IMR-90 (cell line): ENCODE measurements around the gene ST3GAL3. TPM values are rescaled to one million over a fixed set of nuclear protein-coding genes. Genes with fewer than 3 reads are reported as not detected.

ENCODE experiments used
- ATAC-seq: fragments of 200-7000 bp; cut with Tn5 transposase; 2 replicates; pipeline ENCODE4 v1.9.1; 2020; ENCODE audit warnings: low read depth, mild to moderate bottlenecking, moderate library complexity
- BruUV-seq: library from RNA; stranded (reverse); fragments of 400-500 nt; replicated peaks from 2 replicates; lab custom pipeline; 2021; lab: Mats Ljungman, UMichigan
- CTCF ChIA-PET: fragments of 300-600 bp; formaldehyde crosslinking; extraction: SDS; loops from one replicate; lab custom pipeline; 2021; ENCODE audit warnings: antibody characterized with exemption; lab: Yijun Ruan, JAX
- POLR2A ChIA-PET: fragments of 300-600 bp; sonication (Branson Sonifier 250); formaldehyde crosslinking; loops from one replicate; lab custom pipeline; 2022; ENCODE audit warnings: antibody characterized with exemption; ENCODE audit not compliant: unreplicated experiment; lab: Charles Lee
- DNase-seq: peaks from one replicate; pipeline ENCODE4 v3.0.0; 2013
- H2AFZ ChIP-seq: replicated peaks from 2 replicates; pipeline ENCODE3; 2013; ENCODE audit warnings: low read length, mild to moderate bottlenecking; ENCODE audit not compliant: poor library complexity
- H2AK5ac ChIP-seq: 2 replicates; pipeline ENCODE4 v1.6.1; 2013; ENCODE audit warnings: low read depth, low read length, inconsistent platforms
- H2AK9ac ChIP-seq: replicated peaks from 2 replicates; pipeline ENCODE3; 2013; ENCODE audit warnings: mild to moderate bottlenecking, low read depth, low read length, moderate library complexity; ENCODE audit not compliant: poor library complexity
- H2BK120ac ChIP-seq: 2 replicates; pipeline ENCODE4 v1.6.1; 2013; ENCODE audit warnings: low read depth, low read length, inconsistent platforms
- H2BK15ac ChIP-seq: 3 replicates; pipeline ENCODE4 v1.6.1; 2013; ENCODE audit warnings: low read depth, low read length, inconsistent platforms
- H2BK20ac ChIP-seq: 2 replicates; pipeline ENCODE4 v1.6.1; 2013; ENCODE audit warnings: low read depth, mild to moderate bottlenecking, inconsistent platforms, low read length, moderate library complexity
- H2BK5ac ChIP-seq: 2 replicates; pipeline ENCODE4 v1.6.1; 2013; ENCODE audit warnings: mild to moderate bottlenecking, low read depth, low read length, inconsistent platforms; ENCODE audit not compliant: poor library complexity, severe bottlenecking
- H3K14ac ChIP-seq: replicated peaks from 2 replicates; pipeline ENCODE4 v1.6.1; 2013; ENCODE audit warnings: low read depth, low read length, inconsistent platforms
- H3K18ac ChIP-seq: 2 replicates; pipeline ENCODE4 v1.6.1; 2013; ENCODE audit warnings: low read depth, low read length, control low read depth
- H3K23ac ChIP-seq: 2 replicates; pipeline ENCODE4 v1.6.1; 2013; ENCODE audit warnings: low read depth, low read length, inconsistent platforms
- H3K27ac ChIP-seq: 2 replicates; pipeline ENCODE4 v1.5.1; 2013; ENCODE audit warnings: mild to moderate bottlenecking, control low read depth, low read length; ENCODE audit not compliant: insufficient read depth
- H3K27me3 ChIP-seq: 2 replicates; pipeline ENCODE4 v1.6.1; 2013; ENCODE audit warnings: low read length; ENCODE audit not compliant: control insufficient read depth, insufficient read depth
- H3K36me3 ChIP-seq: 2 replicates; pipeline ENCODE4 v1.6.1; 2013; ENCODE audit warnings: low read length, mixed read lengths; ENCODE audit not compliant: control insufficient read depth, insufficient read depth
- H3K4ac ChIP-seq: 2 replicates; pipeline ENCODE4 v1.6.1; 2013; ENCODE audit warnings: low read depth, low read length, inconsistent platforms
- H3K4me1 ChIP-seq: 2 replicates; pipeline ENCODE4 v1.6.1; 2013; ENCODE audit warnings: low read length, mixed read lengths; ENCODE audit not compliant: control insufficient read depth, insufficient read depth
- H3K4me2 ChIP-seq: 2 replicates; pipeline ENCODE4 v1.6.1; 2013; ENCODE audit warnings: low read depth, mild to moderate bottlenecking, control low read depth, low read length, moderate library complexity
- H3K4me3 ChIP-seq: 2 replicates; pipeline ENCODE4 v1.5.1; 2013; ENCODE audit warnings: low read depth, mild to moderate bottlenecking, control low read depth, low read length, moderate library complexity; ENCODE audit not compliant: insufficient read depth
- H3K56ac ChIP-seq: 2 replicates; pipeline ENCODE4 v1.6.1; 2013; ENCODE audit warnings: low read length, inconsistent platforms; ENCODE audit not compliant: insufficient read depth; ENCODE audit errors: extremely low read depth
- H3K79me1 ChIP-seq, 2 experiments: 2 replicates each; pipeline ENCODE4 v1.6.1; 2013; ENCODE audit warnings: low read length in 2 of 2, inconsistent platforms in 1 of 2, low read depth in 1 of 2
- H3K9ac ChIP-seq: 2 replicates; pipeline ENCODE4 v1.6.1; 2013; ENCODE audit warnings: low read depth, low read length, control low read depth
- H3K9me1 ChIP-seq: 2 replicates; pipeline ENCODE4 v1.6.1; 2013; ENCODE audit warnings: low read length, inconsistent platforms; ENCODE audit not compliant: insufficient read depth
- H3K9me3 ChIP-seq: 2 replicates; pipeline ENCODE4 v1.6.1; 2013; ENCODE audit warnings: low read length; ENCODE audit not compliant: control insufficient read depth, insufficient read depth
- H4K20me1 ChIP-seq: 2 replicates; pipeline ENCODE4 v1.6.1; 2013; ENCODE audit warnings: low read length, inconsistent platforms; ENCODE audit not compliant: insufficient read depth
- H4K5ac ChIP-seq: 2 replicates; pipeline ENCODE4 v1.6.1; 2013; ENCODE audit warnings: mild to moderate bottlenecking, low read depth, low read length, control low read depth
- H4K8ac ChIP-seq, 2 experiments: 2 replicates each; pipeline ENCODE4 v1.6.1; 2013; ENCODE audit warnings: low read depth in 2 of 2, low read length in 2 of 2, control low read depth in 1 of 2, inconsistent platforms in 1 of 2
- H4K91ac ChIP-seq: 2 replicates; pipeline ENCODE4 v1.6.1; 2013; ENCODE audit warnings: low read depth, low read length, inconsistent platforms; ENCODE audit not compliant: insufficient read depth
- MXI1 ChIP-seq: IDR thresholded peaks from 2 replicates; pipeline ENCODE4 v1.6.1; 2012; ENCODE audit warnings: low read depth, mild to moderate bottlenecking, low read length, moderate library complexity, borderline replicate concordance
- POLR2A ChIP-seq: IDR thresholded peaks from 2 replicates; pipeline ENCODE4 v1.6.1; 2012; ENCODE audit warnings: mild to moderate bottlenecking, low read depth, low read length
- RAD21 ChIP-seq: IDR thresholded peaks from 2 replicates; pipeline ENCODE4 v1.6.1; 2012; ENCODE audit warnings: low read length, improper control_type of control experiment
- RFX5 ChIP-seq: IDR thresholded peaks from 2 replicates; pipeline ENCODE4 v1.8.0; 2012; ENCODE audit warnings: low read depth, mild to moderate bottlenecking, low read length, moderate library complexity
- WGBS, 2 experiments: methylation state at CpG; one replicate each; pipeline versions ENCODE4 v1.1.5 to v1.1.7; 2013; ENCODE audit warnings: missing lambda C conversion rate in 2 of 2; ENCODE audit not compliant: insufficient read length in 1 of 2; ENCODE audit errors: extremely low coverage in 2 of 2; 5-methylcytosine and 5-hydroxymethylcytosine counted together
- dilution Hi-C: fragments of 300-500 bp; cut with HindIII; formaldehyde crosslinking; loops from one replicate; pipeline ENCODE4 v1.14.3; 2018; ENCODE audit warnings: low sequenced_read_pairs; ENCODE audit not compliant: unreplicated experiment
- in situ Hi-C: fragments of 300-500 bp; cut with MboI; formaldehyde crosslinking; loops from 3 replicates; pipeline ENCODE4 v1.14.3; 2019; ENCODE audit warnings: low sequenced_read_pairs, inconsistent platforms, mixed read lengths
- intact Hi-C: fragments of 100-400 bp; cut with micrococcal nuclease; formaldehyde crosslinking; loops from 2 replicates; pipeline ENCODE4 v1.10.0; 2022
- polyA plus RNA-seq, 3 experiments: library from polyadenylated mRNA; depleted of rRNA; stranded (reverse); fragments of >200 nt; gene quantifications; 2 replicates each; pipeline ENCODE4 v1.2.3, GENCODE V29; 2012; ENCODE audit warnings: low replicate concordance in 1 of 3
- total RNA-seq: library from RNA; depleted of rRNA; stranded (reverse); fragments of >200 nt; gene quantifications from 2 replicates; pipeline ENCODE4 v1.2.3, GENCODE V29; 2012

ST3GAL3 gene
- total and polyA plus RNA-seq, 2 of the 4 experiments (the other 2 are of a cell fraction), result 12.0 to 14.8 TPM

DNA sequence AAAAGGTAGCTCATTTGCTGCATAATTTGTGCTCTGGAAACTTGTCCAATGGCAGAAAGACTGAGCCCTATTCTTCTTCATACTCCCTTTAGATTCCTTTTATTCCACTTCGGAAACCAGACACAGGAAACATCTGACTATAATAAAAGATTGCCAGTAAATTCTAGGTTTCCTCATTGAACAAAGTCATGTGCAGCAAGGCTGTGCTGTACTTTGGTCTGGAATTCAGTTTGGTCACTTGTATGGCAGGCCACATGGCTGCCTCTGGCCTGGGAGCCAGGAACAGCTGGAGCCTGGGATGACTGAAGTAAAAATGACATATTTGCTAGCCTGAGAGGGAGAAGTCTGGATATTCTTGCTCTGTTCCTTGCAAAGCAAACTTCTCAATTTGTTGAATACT is 79.6 kb downstream of the ST3GAL3 start:
- peaks cover 12% of the 10 kb centered on the region for H3K4me1 ChIP-seq
- no peak overlapping the region for H3K14ac ChIP-seq
- H3K56ac ChIP-seq, result no peak overlapping the region
- H2AFZ ChIP-seq, result no peak overlapping the region
- H3K4me2 ChIP-seq, result no peak overlapping the region
- intact Hi-C loops, result no loop called here
- dilution Hi-C loops, result no loop called here
- peak; percentile 33 for DNase-seq
- no peak overlapping the region for H4K91ac ChIP-seq
- no peak overlapping the region for H3K18ac ChIP-seq
- in situ Hi-C loops, result no loop called here
- H4K20me1 ChIP-seq, result 0 out of 2 replicates have a peak, but pooled peaks cover 6% of the 10 kb centered on the region
- no peak overlapping the region for H4K5ac ChIP-seq
- H2BK20ac ChIP-seq, result no peak overlapping the region
- ATAC-seq, result peak; percentile 25; the same call in 1 of the 2 replicates
- H3K9me3 ChIP-seq, result no peaks in the 10 kb centered on the region
- no peak overlapping the region for H2BK15ac ChIP-seq
- no peak overlapping the region for H3K4ac ChIP-seq
- H2BK5ac ChIP-seq, result no peak overlapping the region
- WGBS, 2 experiments, result no CpG with 5 or more reads among the region's 1 CpG
- peaks cover 18 to 72% of the 10 kb centered on the region in 2 experiments for H3K79me1 ChIP-seq
- H3K23ac ChIP-seq, result no peak overlapping the region
- no peak overlapping the region for H3K27ac ChIP-seq
- H3K9ac ChIP-seq, result no peak overlapping the region
- no peaks in the 10 kb centered on the region for H3K36me3 ChIP-seq
- H2BK120ac ChIP-seq, result no peak overlapping the region
- POLR2A ChIA-PET, result no interaction called here
- no peak overlapping the region for H3K4me3 ChIP-seq
- CTCF ChIA-PET, result interaction anchor here (1.5 kb wide), 1 partner anchor 148 kb away, joined by 5 read pairs; no protein-coding TSS in a partner anchor
- H2AK9ac ChIP-seq, result no peak overlapping the region
- TF ChIP-seq MXI1, result no peak
- no peak for TF ChIP-seq POLR2A
- no peak for TF ChIP-seq RAD21
- no peak for TF ChIP-seq RFX5
- peaks cover 16% of the 10 kb centered on the region for H3K9me1 ChIP-seq
- no peak overlapping the region for H4K8ac ChIP-seq
- no TSS peak for BruUV-seq
- peak overlapping the region; percentile 64; the same call in 1 of the 2 replicates for H2AK5ac ChIP-seq
- H3K27me3 ChIP-seq, result no peaks in the 10 kb centered on the region
